Sigmoid colon (tissue), 7 donors: Measurements from ENCODE around the gene PRKG1. TPM values are rescaled to one million over a fixed set of nuclear protein-coding genes. Genes with fewer than 3 reads are reported as not detected.

ENCODE experiments used
- DNase-seq: peaks from one replicate; pipeline ENCODE4 v3.0.0-alpha.2; 2019
- H3K27ac ChIP-seq, 4 donors: fragments of 200-600 bp; sonication (generic); one replicate each; pipeline ENCODE4 v1.5.1; 2016 to 2019; ENCODE audit warnings: mild to moderate bottlenecking in 1 of 4
- H3K27me3 ChIP-seq, 3 donors: fragments of 200-600 bp; sonication (generic); one replicate each; pipeline ENCODE4 v1.5.1; 2019; ENCODE audit warnings: mild to moderate bottlenecking in 1 of 3
- H3K36me3 ChIP-seq, 4 donors: fragments of 200-600 bp; sonication (generic); one replicate each; pipeline ENCODE4 v1.5.1; 2016 to 2019
- H3K4me1 ChIP-seq, 4 donors: fragments of 200-600 bp; sonication (generic); one replicate each; pipeline ENCODE4 v1.5.1; 2017 to 2019
- H3K4me3 ChIP-seq, 4 donors: fragments of 200-600 bp; sonication (generic); one replicate each; pipeline ENCODE4 v1.5.1; 2017 to 2019; ENCODE audit warnings: mild to moderate bottlenecking in 2 of 4, moderate library complexity in 1 of 4
- H3K9me3 ChIP-seq, 4 donors: fragments of 200-600 bp in 3 of 4; sonication (generic) in 3 of 4; one replicate each; pipeline versions ENCODE4 v1.5.1 to v1.6.1; 2013 to 2019
- CTCF ChIP-seq, 4 experiments: fragments of 450-650 bp in 3 of 4; fragments of 200-600 bp in 1 of 4; IDR thresholded peaks; one replicate each; pipeline ENCODE4 v1.5.1; 2016 to 2019; ENCODE audit warnings: antibody characterized with exemption in 4 of 4, mild to moderate bottlenecking in 3 of 4, moderate library complexity in 2 of 4
- EP300 ChIP-seq, 4 donors: sonication (generic); formaldehyde crosslinking; IDR thresholded peaks; one replicate each; pipeline ENCODE4 v1.6.1; 2017; ENCODE audit warnings: antibody characterized with exemption in 4 of 4
- POLR2A ChIP-seq, 2 donors: fragments of 450-650 bp; IDR thresholded peaks; one replicate each; pipeline ENCODE4 v1.6.1; 2016; ENCODE audit warnings: antibody characterized with exemption in 2 of 2, mild to moderate bottlenecking in 2 of 2, moderate library complexity in 2 of 2
- POLR2AphosphoS5 ChIP-seq, 4 donors: sonication (generic); formaldehyde crosslinking; IDR thresholded peaks; one replicate each; pipeline ENCODE4 v1.6.1; 2017; ENCODE audit warnings: antibody characterized with exemption in 4 of 4
- WGBS, 2 donors: extraction: QIAGEN DNeasy Blood & Tissue Kit; methylation state at CpG; one replicate each; pipeline ENCODE4 v1.1.7; 2013; 5-methylcytosine and 5-hydroxymethylcytosine counted together
- intact Hi-C: fragments of 100-400 bp; cut with DNase I; formaldehyde crosslinking; loops from one replicate; pipeline ENCODE4 v1.15.1; 2023
- polyA plus RNA-seq, 3 donors: library from polyadenylated mRNA; stranded (reverse); fragments of 200-250 nt; gene quantifications; one replicate each; pipeline ENCODE4 v1.2.3, GENCODE V29; 2013
- total RNA-seq, 4 donors: library from RNA; depleted of rRNA; stranded (reverse); fragments of >200 nt; gene quantifications; one replicate each; pipeline ENCODE4 v1.1.0, GENCODE V29; 2016
- donor health status: healthy with polysubstance abuse.
- donor health status: Bipolar disorder and iron deficiency.
- donor health status: healthy.

Gene PRKG1
- total and polyA plus RNA-seq, 7 donors: 3.7 to 92.9 (median 60.2) TPM

GRCh38 chr10:51087114-51087513, 12.8 kb downstream of the PRKG1 start:
- intact Hi-C loops: no loop called here
- no peak for DNase-seq
- Histone ChIP-seq H3K27ac (no peak overlapping the region), H3K36me3 (no peaks in the 10 kb centered on the region), H3K9me3 (no peaks in the 10 kb centered on the region), H3K27me3 (no peaks in the 10 kb centered on the region), H3K4me3 (no peak overlapping the region), H3K4me1 (peaks cover 0 to 35% (median 18%) of the 10 kb centered on the region in 4 donors)
- no peak for TF ChIP-seq CTCF (IDR thresholded peaks at IDR 0.05)
- no peak for TF ChIP-seq EP300 (IDR thresholded peaks at IDR 0.05)
- TF ChIP-seq POLR2A (IDR thresholded peaks at IDR 0.05): no peak
- TF ChIP-seq POLR2AphosphoS5 (IDR thresholded peaks at IDR 0.05): no peak

GRCh38 chr10:51090190-51090589, 15.9 kb downstream of the PRKG1 start:
- Histone ChIP-seq H3K27me3 (no peaks in the 10 kb centered on the region), H3K4me1 (peaks cover 0 to 38% (median 28%) of the 10 kb centered on the region in 4 donors), H3K4me3 (no peak overlapping the region), H3K36me3 (no peaks in the 10 kb centered on the region), H3K9me3 (no peaks in the 10 kb centered on the region), H3K27ac (peak overlapping the region in 2 of 4 donors; percentile 70 to 71)
- TF ChIP-seq CTCF (IDR thresholded peaks at IDR 0.05): no peak
- TF ChIP-seq POLR2AphosphoS5 (IDR thresholded peaks at IDR 0.05): no peak
- TF ChIP-seq POLR2A (IDR thresholded peaks at IDR 0.05): no peak
- no peak for TF ChIP-seq EP300 (IDR thresholded peaks at IDR 0.05)
- DNase-seq: no peak
- intact Hi-C loops: loop anchor here (5.0 kb wide), 1 partner anchor 137 kb away; no protein-coding TSS in a partner anchor

DNA sequence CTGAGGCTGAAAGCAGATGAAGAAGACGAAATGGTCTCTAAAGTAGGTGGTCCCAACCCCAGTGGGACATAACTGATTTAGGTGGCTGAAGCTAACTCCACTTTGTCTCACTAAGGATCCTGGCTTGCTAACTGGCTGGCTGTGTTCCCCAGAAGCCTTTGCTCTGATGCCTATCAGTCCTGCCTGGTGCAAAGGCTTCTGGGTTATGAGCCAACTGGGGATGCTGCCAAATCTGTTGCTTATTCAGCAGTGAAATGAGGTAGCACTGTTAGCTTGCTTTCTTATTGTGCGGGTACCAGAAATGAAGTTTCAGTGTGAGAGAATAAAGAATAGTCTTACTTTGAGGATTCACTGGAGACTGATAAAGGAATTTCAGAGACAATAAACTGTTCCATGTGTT, 18.1 kb downstream of the PRKG1 start:
- Histone ChIP-seq H3K27me3 (no peaks in the 10 kb centered on the region), H3K27ac (peak overlapping the region; percentile 43 to 71 (median 66)), H3K4me1 (peaks cover 0 to 58% (median 41%) of the 10 kb centered on the region in 4 donors), H3K4me3 (peak overlapping the region in 1 of 4 donors; percentile 4), H3K9me3 (no peaks in the 10 kb centered on the region), H3K36me3 (no peaks in the 10 kb centered on the region)
- 67 to 71% methylated on average over 2 of the region's 2 CpGs for WGBS, 2 donors
- no peak for TF ChIP-seq CTCF (IDR thresholded peaks at IDR 0.05)
- no peak for TF ChIP-seq POLR2A (IDR thresholded peaks at IDR 0.05)
- TF ChIP-seq POLR2AphosphoS5 (IDR thresholded peaks at IDR 0.05): peak in 2 of 4 donors; percentile 20 to 59
- TF ChIP-seq EP300 (IDR thresholded peaks at IDR 0.05): no peak
- DNase-seq: peak; percentile 94
- intact Hi-C loops: loop anchor here (5.0 kb wide), 1 partner anchor 135 kb away; no protein-coding TSS in a partner anchor

GRCh38 chr10:51095444-51095843, 21.2 kb downstream of the PRKG1 start:
- H3K27me3 ChIP-seq: no peaks in the 10 kb centered on the region
- H3K4me1 ChIP-seq: peaks cover 0 to 78% (median 56%) of the 10 kb centered on the region in 4 donors
- peak overlapping the region in 3 of 4 donors; percentile 2 to 22 (median 11) for H3K4me3 ChIP-seq
- no peak for TF ChIP-seq POLR2AphosphoS5 (IDR thresholded peaks at IDR 0.05)
- TF ChIP-seq POLR2A (IDR thresholded peaks at IDR 0.05): no peak
- TF ChIP-seq CTCF (IDR thresholded peaks at IDR 0.05): no peak
- no peak for TF ChIP-seq EP300 (IDR thresholded peaks at IDR 0.05)
- H3K9me3 ChIP-seq: no peaks in the 10 kb centered on the region
- WGBS, 2 donors: 92 to 95% methylated on average over 3 of the region's 3 CpGs
- no peaks in the 10 kb centered on the region for H3K36me3 ChIP-seq
- peak overlapping the region in 3 of 4 donors; percentile 63 to 70 (median 67) for H3K27ac ChIP-seq
- intact Hi-C loops: no loop called here
- no peak for DNase-seq

GRCh38 chr10:51097546-51097945, 23.3 kb downstream of the PRKG1 start:
- H3K9me3 ChIP-seq: no peaks in the 10 kb centered on the region
- DNase-seq: no peak
- intact Hi-C loops: no loop called here
- WGBS, 2 donors: 97% methylated on average over 4 of the region's 4 CpGs
- no peaks in the 10 kb centered on the region for H3K27me3 ChIP-seq
- H3K27ac ChIP-seq: peak overlapping the region in 1 of 4 donors; percentile 70
- H3K36me3 ChIP-seq: no peaks in the 10 kb centered on the region
- TF ChIP-seq CTCF (IDR thresholded peaks at IDR 0.05) (no peak), POLR2AphosphoS5 (IDR thresholded peaks at IDR 0.05) (no peak), POLR2A (IDR thresholded peaks at IDR 0.05) (no peak), EP300 (IDR thresholded peaks at IDR 0.05) (no peak)
- peaks cover 0 to 78% (median 50%) of the 10 kb centered on the region in 4 donors for H3K4me1 ChIP-seq
- H3K4me3 ChIP-seq: no peak overlapping the region
